SK-N-SH treated with all-trans-retinoic acid at 6 μM for 48 hours (cell line): ENCODE data around the gene PLA2G4A.

Experiments
- CREB5 ChIP-seq: fragments of 250-450 bp; sonication (Bioruptor Pico); IDR thresholded peaks from 2 replicates; pipeline ENCODE4 v1.5.1; 2020; ENCODE audit warnings: low read depth, mild to moderate bottlenecking, moderate library complexity
- CSDC2 ChIP-seq: fragments of 250-450 bp; sonication (Bioruptor Pico); IDR thresholded peaks from 2 replicates; pipeline ENCODE4 v1.5.0; 2020; ENCODE audit warnings: mild to moderate bottlenecking, moderate library complexity
- POU6F1 ChIP-seq: fragments of 250-450 bp; sonication (Bioruptor Pico); IDR thresholded peaks from 2 replicates; pipeline ENCODE4 v1.8.0; 2021; ENCODE audit warnings: low read depth, mild to moderate bottlenecking, moderate library complexity, borderline replicate concordance
- ZNF70 ChIP-seq: fragments of 450-650 bp; formaldehyde crosslinking; IDR thresholded peaks from 2 replicates; pipeline ENCODE4 v1.5.0; 2020; ENCODE audit warnings: mild to moderate bottlenecking, moderate library complexity
- ZNF8 ChIP-seq: fragments of 450-650 bp; formaldehyde crosslinking; IDR thresholded peaks from 2 replicates; pipeline ENCODE4 v1.5.0; 2020; ENCODE audit warnings: mild to moderate bottlenecking, moderate library complexity

- no peak for TF ChIP-seq ZNF70 (CRISPR knock-in tag)
- no peak for TF ChIP-seq ZNF8 (CRISPR knock-in tag)
- TF ChIP-seq CSDC2 (CRISPR knock-in tag) = no peak
- no peak for TF ChIP-seq CREB5
- TF ChIP-seq POU6F1 (CRISPR knock-in tag) = no peak
Measured at GRCh38 chr1:186802388-186802787, 26.4 kb upstream of the PLA2G4A start.
